MG63 (cell line): ENCODE results near the gene NDNF. TPM values are rescaled to one million over a fixed set of nuclear protein-coding genes. Genes with fewer than 3 reads are reported as not detected.

Experiments
- DNase-seq: peaks from one replicate; pipeline ENCODE4 v3.0.0-alpha.2; 2020
- H3K27me3 ChIP-seq: fragments of 250-450 bp; sonication (Bioruptor Pico); 2 replicates; pipeline ENCODE4 v1.5.1; 2020; ENCODE audit warnings: mild to moderate bottlenecking, moderate library complexity
- H3K36me3 ChIP-seq: fragments of 250-450 bp; sonication (Bioruptor Pico); 2 replicates; pipeline ENCODE4 v1.5.1; 2020; ENCODE audit warnings: mild to moderate bottlenecking, moderate library complexity
- H3K4me3 ChIP-seq: fragments of 250-450 bp; sonication (Bioruptor Pico); 2 replicates; pipeline ENCODE4 v1.5.1; 2020; ENCODE audit warnings: mild to moderate bottlenecking, moderate library complexity
- H3K9me3 ChIP-seq: fragments of 250-450 bp; sonication (Bioruptor Pico); 2 replicates; pipeline ENCODE4 v1.5.1; 2020; ENCODE audit warnings: mild to moderate bottlenecking, moderate library complexity
- total RNA-seq: library from RNA; depleted of rRNA; stranded (reverse); fragments of >200 nt; shearing (Covaris generic); gene quantifications from 2 replicates; pipeline ENCODE4 v1.2.3, GENCODE V29; 2014; ENCODE audit warnings: low replicate concordance; rRNA removed

Gene NDNF
- total RNA-seq, 1 experiment from 2014 or later, result not detected

- no peaks in the 10 kb centered on the region for H3K36me3 ChIP-seq
- H3K27me3 ChIP-seq, result no peaks in the 10 kb centered on the region
- H3K4me3 ChIP-seq, result no peak overlapping the region
- no peaks in the 10 kb centered on the region for H3K9me3 ChIP-seq
- no peak for DNase-seq
Measured at GRCh38 chr4:120994521-120994920, 77.8 kb downstream of the NDNF start.

- DNase-seq, result no peak
- Histone ChIP-seq H3K9me3 (no peaks in the 10 kb centered on the region), H3K36me3 (no peaks in the 10 kb centered on the region), H3K4me3 (no peak overlapping the region), H3K27me3 (no peaks in the 10 kb centered on the region)
Measured at GRCh38 chr4:120991885-120992284, 80.5 kb downstream of the NDNF start.

GRCh38 chr4:120990246-120990645, 82.1 kb downstream of the NDNF start:
- Histone ChIP-seq H3K9me3 (no peaks in the 10 kb centered on the region), H3K27me3 (no peaks in the 10 kb centered on the region), H3K36me3 (no peaks in the 10 kb centered on the region), H3K4me3 (no peak overlapping the region)
- DNase-seq, result no peak

Other genes with a start within 250 kb of the NDNF start
- gene PRDM5, start 149.8 kb downstream of the NDNF start, total RNA-seq, result 5.1 and 12.3 TPM in 2 replicates
- not detected in 2 replicates for gene TNIP3, start 91.8 kb upstream of the NDNF start, total RNA-seq